Occipital lobe (tissue), 2 donors: Measurements from ENCODE around the gene EIF3B. TPM values are rescaled to one million over a fixed set of nuclear protein-coding genes. Genes with fewer than 3 reads are reported as not detected.
"Not testable (repeated sequence)": the region's sequence is repeated elsewhere in the genome, so short reads cannot be mapped to it uniquely, and the experiment has no call there.

ENCODE experiments used
- DNase-seq: peaks from one replicate; lab custom pipeline; 2025; lab: John Stamatoyannopoulos, UW
- total RNA-seq: library from RNA; depleted of rRNA; stranded (reverse); fragments of >200 nt; gene quantifications from one replicate; pipeline ENCODE4 v1.2.3, GENCODE V29; 2014

Gene EIF3B
- total RNA-seq, 1 donor from 2014 or later = 63.0 TPM

- no peak for DNase-seq
Measured at GRCh38 chr7:2376351-2377154, 21.9 kb downstream of the EIF3B start.

DNA sequence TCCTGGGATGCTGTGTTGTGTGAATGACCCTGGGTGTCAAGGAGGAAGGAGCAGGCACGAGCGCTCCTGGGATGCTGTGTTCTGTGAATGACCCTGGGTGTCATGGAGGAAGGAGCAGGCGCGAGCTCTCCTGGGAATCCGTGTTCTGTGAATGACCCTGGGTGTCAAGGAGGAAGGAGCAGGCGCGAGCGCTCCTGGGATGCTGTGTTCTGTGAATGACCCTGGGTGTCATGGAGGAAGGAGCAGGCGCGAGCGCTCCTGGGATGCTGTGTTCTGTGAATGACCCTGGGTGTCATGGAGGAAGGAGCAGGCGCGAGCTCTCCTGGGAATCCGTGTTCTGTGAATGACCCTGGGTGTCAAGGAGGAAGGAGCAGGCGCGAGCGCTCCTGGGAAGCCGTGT is 22.9 kb downstream of the EIF3B start:
- DNase-seq = not testable (repeated sequence)

GRCh38 chr7:2378125-2378524 is 23.5 kb downstream of the EIF3B start:
- not testable (repeated sequence) for DNase-seq

DNA sequence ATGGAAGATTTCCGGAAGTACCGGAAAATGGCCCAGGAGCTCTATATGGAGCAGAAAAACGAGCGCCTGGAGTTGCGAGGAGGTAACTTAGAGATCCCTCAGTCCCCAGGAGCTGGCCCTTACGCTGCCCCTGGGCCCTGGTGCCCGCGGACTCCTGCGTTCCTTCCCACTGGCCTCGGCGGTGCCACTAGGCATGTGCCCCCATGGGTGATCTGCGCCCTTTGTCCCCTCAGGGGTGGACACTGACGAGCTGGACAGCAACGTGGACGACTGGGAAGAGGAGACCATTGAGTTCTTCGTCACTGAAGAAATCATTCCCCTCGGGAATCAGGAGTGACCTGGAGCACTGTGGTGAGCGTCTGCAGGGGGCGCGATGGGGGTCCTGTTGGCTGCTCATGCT is 24.5 kb downstream of the EIF3B start:
- DNase-seq = no peak

- DNase-seq = no peak
Measured at GRCh38 chr7:2379821-2380450, 25.3 kb downstream of the EIF3B start.

DNA sequence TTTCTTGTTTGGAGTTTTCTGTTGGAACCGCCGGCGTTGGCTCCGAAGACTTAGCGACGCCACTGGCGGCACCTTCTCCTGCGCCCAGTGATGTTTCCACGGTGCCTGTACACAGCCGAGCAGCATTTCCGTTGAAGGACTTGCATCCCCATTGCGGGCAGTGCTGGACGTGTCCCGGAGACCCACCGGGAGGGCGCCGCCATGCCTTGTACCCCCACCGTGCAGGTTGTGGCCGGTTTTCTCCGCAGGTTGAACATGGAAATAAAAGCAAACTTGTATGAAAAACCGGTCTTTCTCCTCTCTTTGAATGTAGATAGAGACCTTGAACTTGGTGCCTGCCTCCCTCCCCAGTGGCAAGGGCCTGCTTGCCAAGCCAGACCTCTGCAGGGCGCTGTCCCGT is 25.8 kb downstream of the EIF3B start:
- no peak for DNase-seq

- no peak for DNase-seq
Measured at GRCh38 chr7:2381227-2381626, 26.6 kb downstream of the EIF3B start.

DNA sequence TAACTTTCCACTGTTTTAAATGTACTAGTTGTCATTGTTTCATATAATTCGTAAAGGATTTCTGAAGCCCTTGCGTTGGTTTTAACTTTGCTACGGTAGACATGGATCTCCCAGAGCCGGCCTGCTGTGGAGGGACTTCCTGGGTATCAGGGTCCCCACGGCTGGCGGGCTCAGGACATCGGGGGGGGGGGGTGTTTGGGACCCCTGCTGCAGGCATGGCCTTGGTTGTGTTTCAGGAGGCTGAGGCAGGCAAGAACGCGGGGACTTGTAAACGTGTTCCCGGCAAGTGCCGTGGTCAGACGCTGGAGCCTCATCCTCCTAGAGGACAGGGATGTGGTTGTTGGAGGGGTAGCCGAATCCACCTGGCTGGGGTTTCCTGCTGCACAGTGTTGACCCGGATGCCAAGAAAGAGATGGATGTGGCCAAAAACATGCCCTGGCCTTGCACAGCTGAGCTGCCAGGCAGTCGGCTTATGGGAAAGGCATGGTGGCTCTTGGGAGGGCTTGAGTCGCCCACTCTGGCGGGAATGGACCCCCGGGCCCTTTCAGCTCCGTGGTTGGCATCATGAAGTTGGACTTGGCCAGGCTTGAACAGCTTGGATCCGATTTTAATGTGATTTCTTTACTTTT is 27.4 kb downstream of the EIF3B start:
- DNase-seq = no peak

- no peak for DNase-seq
Measured at GRCh38 chr7:2383543-2384274, 29.1 kb downstream of the EIF3B start.

GRCh38 chr7:2384354-2385243 is 30.0 kb downstream of the EIF3B start:
- DNase-seq = no peak

GRCh38 chr7:2386122-2386521 is 31.5 kb downstream of the EIF3B start:
- DNase-seq = not testable (repeated sequence)

GRCh38 chr7:2386964-2387669 is 32.5 kb downstream of the EIF3B start:
- DNase-seq = no peak

DNA sequence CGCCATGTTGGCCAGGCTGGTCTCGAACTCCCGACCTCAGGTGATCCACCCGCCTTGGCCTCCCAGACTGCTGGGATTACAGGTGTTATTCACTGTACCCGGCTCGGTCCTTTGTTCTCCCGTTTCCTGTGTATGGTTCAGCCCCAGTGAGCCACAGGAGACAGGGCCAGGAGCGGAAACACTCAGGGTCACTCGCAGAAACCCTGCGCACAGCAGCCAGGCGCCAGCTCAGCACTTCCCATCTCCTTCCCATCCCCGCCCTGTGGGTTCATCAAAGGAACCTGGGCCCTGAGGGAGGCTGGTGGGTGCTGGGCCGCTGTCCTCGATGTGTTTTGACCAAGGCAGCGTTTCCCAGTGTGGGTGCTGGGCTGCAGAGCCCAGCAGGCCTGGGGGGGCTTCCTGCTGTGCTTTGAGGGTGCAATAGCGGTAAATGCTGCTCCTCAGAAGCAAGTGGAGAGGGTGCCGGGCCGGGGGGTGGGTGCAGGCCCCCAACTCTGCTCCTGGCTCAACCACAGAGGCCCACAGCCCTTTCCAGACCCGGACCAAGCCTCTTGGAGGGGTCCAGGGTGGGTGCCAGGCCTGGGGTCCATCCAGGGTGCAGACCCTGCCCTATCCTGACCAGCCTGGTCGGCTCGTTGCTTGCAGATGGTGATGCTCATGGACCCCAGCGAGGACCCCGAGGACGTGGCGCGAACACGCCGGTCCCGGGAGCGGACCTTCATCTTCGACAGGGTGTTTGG is 33.4 kb downstream of the EIF3B start:
- no peak for DNase-seq

GRCh38 chr7:2388637-2388954 is 34.0 kb downstream of the EIF3B start:
- no peak for DNase-seq

DNA sequence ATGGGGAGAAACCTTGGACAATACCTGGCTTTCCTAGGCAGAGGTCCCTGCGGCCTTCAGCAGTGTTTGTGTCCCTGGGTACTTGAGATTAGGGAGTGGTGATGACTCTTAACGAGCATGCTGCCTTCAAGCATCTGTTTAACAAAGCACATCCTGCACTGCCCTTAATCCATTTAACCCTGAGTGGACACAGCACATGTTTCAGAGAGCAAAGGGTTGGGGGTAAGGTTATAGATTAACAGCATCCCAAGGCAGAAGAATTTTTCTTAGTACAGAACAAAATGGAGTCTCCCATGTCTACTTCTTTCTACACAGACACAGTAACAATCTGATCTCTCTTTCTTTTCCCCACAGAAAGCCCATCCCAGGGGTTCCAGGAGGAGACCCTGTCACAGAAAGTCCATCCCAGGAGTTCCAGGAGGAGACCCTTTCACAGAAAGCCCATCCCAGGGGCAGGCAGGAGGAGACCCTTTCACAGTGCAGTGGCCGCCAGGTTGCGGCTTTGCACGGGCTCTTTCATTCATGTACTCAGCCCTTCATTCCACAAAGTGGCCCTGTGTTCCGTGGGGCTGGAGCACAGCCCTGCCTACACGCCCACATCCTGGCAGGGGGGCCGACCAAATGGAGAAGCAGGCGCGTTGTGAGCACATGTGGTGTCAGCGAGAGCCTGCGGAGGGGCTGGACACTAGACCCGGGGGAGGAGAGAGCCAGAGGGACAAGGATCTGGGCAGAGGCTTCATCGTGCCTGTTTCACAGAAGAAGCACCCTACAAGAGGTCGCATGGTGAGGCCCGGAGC is 35.6 kb downstream of the EIF3B start:
- DNase-seq = peak; percentile 16

DNA sequence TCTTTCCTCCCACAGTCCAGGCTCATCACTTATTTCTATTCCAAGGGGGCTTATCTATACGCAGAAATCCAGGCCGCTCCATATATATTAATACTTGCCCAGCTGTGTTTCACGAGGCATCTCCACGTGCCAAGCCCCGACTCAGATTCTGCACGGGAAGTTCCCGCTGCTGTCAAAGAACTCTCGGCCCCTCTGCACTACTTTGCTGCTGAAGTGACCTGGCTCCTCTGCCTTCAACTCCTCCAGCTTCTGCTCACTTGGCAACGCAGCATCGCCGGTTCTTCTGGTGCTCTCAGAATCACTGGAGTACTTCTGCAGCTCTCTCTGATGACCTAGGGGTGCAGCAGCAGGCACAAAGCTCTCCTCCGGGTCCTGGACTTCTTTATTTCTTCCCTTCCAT is 39.1 kb downstream of the EIF3B start:
- DNase-seq = no peak

GRCh38 chr7:2394566-2395082 is 40.0 kb downstream of the EIF3B start:
- no peak for DNase-seq

- DNase-seq = no peak
Measured at GRCh38 chr7:2398506-2398905, 43.9 kb downstream of the EIF3B start.
